Stimulated activated CD4-positive, alpha-beta T cell treated with anti-CD3 and anti-CD28 coated beads, TNF-alpha, amount 100 ng/mL, for 1 hour (primary cell): ENCODE data around the gene SMIM35.
A peak's percentile ranks its signal among the peaks of the same experiment; 100 is the strongest.

Experiments
- DNase-seq, 3 donors: peaks; one replicate each; pipeline ENCODE4 v3.0.0-alpha.2; 2020; ENCODE audit warnings: low read depth in 3 of 3, low spot score in 1 of 3

Gene SMIM35

DNA sequence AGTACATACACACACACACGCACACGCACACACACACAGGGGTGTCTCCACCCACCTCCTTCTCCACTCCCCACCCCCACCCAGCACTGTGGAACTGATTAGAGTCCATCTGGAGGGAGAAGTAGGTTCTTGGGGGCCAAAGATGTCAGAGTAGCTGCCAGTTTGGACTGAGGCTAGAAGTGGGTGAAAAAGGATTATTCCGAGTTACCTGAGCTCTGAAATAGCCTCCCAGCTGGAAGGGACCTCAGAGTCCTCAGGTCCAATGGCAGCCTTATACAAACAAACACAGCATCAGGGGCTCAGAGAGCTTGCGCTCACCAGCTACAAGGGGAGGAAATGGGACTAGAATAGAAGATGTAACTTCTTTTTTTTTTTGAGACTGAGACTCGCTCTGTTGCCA lies 79.7 kb downstream of the SMIM35 start:
- no peak for DNase-seq

DNA sequence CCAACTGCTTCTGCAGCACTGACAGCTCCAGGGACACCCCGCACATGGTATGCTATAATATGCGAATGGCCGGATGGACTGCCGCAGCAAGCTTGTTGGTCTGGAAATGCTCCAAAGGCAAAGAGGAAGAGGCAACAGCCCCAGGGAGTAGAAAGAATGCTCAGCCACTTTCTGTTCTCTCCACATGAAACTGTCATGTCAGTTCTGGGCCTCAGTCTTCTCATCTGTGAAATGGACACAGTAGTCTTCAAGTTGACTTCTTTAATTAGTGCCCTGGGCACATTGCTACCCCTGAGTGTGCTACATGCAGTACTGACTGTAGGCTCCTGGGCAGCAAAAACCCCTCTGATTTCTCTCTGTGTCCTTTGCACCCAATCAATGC lies 80.6 kb downstream of the SMIM35 start:
- no peak for DNase-seq

DNA sequence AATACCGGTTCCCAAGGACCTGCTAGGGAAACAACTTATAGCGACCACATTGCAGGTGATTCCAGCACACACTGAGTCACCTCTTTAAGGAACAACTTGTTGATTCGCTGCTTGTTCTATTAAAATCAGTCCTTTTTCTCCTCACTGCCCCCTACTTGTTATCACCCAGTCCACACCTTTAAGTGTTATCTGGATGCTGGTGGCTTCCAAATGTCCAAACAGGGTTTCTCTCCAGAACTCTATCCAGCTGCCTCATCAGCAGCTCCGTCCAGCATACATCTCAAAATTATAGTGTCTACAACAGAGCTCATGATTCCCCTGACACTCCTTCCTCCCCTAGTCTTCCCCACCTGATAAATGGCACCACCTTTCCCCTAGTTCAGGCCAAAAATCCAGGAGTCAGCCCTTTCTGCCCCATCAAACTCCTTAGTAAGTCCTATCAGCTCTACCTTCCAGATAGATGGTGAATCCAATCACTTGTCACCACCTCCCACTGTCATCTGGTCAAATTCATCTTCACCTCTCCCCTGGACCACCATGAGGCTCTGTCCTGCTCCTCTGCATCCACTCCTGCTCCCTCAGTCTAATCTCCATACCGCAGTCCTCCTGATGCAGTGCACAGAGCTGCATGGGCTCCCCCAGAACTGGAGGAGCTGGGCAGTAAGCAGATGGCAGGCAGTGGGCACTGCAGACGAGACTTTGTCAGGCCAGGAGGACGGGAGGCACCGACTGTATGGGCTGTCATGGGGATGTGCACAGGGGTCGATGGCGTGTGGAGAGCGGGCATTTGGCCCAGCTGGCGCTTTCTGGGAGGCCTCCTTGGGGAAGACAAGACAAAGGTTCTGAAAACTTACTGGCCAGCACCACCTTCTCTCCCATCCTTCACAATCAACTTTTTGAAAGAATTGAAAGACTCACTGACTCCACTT lies 81.3 kb downstream of the SMIM35 start:
- DNase-seq, result no peak

DNA sequence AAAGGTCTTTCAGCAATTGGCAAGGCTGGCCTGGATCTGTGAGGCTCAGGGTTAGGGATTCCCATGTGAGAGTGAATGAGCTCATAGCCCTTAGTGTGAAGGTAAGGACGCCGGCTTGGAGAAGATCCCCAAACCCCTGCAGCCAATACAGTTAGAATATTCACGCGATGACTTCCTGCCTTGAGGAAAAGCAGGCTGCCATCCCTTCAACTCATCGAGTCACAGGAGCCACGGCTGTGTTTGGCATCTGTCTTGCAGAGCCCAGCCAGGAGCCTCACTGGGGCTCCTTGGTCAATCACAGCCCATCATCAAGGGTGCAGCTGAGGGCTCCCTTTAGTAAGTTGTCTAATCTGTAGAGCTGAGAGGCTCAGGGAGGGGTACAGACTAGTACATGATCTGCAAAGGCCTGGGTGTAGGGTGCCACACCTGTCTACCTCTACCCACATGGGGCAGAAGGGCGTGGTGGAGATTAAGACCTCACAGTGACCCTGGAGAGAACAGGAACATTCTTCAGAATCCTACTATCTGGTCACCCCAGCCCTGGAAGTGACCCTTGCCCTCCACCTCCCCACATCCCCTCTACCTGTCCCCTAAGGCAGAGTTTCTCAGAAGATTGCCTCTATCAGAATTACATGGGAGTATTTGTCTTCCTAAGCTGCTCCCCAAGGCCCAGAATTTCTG lies 82.1 kb downstream of the SMIM35 start:
- no peak for DNase-seq

DNA sequence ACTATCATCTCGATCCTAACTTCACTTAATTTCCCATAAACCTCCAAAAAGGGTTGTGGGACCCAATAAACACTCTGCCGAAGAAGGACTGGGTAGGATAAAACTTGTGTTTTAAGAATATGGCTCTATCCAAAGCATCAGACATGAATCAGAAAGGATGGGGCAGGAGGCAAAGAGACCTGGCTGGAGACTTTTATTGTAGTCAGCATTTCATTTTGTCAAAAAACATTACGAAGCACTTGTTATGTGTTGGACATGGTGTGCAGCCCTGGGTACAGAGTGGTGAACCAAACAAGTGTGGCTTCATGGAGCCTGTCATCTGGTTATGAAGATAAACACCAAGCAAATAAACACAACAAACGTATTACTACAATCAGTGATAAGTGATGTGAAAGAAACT lies 83.3 kb downstream of the SMIM35 start:
- no peak for DNase-seq

DNA sequence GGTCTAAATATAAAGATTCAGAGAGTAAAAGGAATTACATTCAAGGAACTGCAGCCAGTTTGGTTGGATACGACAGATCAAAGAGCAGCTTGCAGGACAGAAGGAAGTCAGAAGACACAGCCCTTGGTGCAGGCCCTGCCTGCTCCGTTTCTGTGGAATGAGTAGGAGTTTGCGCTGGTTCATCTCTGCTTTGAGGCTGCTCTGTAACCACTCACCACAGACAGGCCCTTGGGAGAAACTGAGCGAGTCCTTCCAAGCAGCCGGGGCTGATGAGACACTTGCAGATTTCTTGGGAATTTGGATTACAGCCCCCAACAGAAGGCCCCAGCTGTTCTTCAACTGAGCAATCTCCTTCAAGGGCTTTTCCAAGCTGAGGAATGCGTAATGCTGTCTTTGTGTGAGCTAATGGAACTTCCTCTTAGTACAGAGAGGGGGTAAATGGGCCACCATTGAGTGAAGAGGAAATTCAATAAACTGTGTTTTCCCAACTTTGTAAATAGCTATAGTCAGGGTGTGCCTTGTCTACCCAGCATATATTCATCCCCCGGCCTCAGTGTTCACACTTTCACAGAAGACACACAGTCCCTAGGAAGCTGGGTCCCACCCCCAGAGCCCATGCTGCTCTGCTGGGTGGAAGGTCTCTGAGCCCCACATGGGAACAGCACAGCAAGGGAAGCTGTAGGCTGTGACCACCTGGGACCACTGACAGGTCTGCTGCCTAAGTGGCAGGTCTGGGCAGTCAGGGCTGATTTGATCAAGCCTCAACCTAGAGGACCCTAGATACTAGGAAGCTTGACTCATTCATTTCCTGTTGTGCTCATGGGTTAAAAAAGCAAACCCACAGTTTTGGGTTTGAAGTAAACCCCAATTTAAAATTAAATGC lies 84.0 kb downstream of the SMIM35 start:
- DNase-seq, result peak in 1 of 3 donors; percentile 37

DNA sequence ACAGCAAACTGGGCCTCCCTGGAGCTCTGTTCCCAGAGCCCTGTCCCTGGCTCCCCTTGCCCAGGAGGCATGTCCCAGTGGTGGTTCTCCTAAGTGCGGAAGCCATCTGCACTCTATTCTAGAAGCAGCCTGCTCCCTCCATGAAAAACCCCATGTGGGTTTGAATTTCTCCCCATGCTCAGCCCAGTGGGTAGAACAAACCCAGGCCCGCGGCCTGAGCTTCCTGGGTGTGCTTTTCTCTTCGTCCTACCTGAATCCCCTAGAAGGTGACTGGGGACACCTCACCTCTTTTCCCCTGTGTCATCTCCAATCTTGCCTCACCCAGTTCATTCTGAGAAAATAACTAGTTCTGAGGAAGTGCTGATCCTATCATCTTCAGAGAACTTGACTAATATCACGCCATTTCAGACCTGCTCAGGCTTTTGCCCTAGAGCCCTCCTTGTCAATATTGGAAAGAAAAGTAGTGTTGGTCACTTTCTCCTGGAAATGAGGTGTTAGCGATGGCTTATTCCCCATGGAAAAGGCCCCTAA lies 84.7 kb downstream of the SMIM35 start:
- no peak for DNase-seq

DNA sequence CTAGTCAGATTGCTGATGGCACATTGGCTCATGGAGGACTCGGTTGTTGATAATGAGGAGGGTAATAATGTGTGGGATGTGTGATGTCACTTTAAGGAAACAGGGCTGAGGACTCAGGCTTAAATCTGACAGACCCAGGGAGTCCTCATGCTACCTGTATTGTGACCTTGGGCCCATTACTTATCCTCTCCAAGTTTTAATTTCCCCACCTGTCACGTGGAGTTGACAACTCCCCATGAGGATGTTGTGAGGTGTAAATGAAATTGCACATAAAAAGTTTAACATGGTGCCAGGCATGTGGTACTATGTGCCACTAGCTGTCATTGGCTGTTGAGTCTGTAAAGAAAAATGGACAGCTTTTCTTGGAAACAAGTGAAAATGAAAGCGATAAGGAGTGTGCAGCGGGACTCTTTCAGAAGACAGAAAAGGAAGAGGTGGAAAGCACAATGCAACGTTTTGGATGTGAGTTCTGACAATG lies 85.2 kb downstream of the SMIM35 start:
- no peak for DNase-seq

DNA sequence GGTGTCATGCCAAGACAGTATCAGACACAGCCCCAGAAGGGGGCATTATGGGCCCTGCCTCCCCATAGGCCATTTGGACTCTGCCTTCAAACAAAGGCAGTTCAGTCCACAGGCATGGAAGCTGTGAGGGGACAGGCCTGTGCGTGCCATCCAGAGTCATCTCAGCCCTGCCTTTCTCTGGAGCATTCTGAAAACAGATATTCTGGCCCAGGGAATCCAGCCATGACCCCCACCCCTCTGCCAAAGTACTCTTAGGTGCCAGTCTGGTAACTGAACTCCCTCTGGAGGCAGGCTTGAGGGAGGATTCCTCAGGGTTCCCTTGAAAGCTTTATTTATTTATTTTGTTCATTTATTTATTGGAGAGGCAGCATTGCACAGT lies 85.9 kb downstream of the SMIM35 start:
- no peak for DNase-seq

DNA sequence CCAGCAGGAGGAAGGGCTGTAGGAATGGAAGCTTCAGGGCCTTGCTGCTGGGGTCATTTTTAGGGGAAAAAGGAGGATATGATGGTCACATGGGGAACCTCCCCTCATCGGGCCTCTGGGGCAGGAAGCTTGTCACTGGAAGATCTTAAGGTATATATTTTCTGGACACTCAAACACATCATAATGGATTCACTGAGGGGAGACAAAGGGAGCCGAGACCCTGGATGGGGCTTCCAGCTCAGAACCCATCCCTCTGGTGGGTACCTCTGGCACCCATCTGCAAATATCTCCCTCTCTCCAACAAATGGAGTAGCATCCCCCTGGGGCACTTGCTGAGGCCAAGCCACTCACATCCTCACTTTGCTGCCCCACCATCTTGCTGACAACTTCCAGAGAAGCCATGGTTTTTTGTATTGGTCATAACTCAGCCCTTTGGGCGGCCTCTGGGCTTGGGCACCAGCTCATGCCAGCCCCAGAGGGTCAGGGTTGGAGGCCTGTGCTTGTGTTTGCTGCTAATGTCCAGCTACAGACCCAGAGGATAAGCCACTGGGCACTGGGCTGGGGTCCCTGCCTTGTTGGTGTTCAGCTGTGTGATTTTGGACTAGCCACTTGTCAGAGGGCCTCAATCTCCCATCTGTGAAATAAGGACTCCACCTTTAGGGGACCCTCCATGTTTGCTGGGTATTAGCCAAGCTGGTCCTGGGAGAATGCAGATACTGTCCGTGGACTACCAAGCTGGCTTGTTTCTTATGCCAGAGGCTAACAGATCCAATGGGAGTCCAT lies 86.5 kb downstream of the SMIM35 start:
- DNase-seq, result no peak

DNA sequence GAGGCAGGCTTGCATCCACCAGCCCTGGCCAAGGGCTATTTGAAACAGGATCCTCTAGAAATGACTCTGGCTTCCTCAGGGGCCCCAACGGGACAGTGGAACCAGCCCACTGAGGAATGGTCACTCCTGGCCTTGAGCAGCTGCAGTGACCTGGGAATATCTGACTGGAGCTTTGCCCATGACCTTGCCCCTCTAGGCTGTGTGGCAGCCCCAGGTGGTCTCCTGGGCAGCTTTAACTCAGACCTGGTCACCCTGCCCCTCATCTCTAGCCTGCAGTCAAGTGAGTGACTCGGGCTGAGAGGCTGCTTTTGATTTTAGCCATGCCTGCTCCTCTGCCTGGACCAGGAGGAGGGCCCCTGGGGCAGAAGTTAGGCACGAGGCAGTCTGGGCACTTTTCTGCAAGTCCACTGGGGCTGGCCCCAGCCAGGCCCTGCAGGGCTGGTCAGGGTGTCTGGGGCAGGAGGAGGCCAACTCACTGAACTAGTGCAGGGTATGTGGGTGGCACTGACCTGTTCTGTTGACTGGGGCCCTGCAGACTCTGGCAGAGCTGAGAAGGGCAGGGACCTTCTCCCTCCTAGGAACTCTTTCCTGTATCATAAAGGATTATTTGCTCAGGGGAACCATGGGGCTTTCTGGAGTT lies 87.3 kb downstream of the SMIM35 start:
- DNase-seq, result no peak

DNA sequence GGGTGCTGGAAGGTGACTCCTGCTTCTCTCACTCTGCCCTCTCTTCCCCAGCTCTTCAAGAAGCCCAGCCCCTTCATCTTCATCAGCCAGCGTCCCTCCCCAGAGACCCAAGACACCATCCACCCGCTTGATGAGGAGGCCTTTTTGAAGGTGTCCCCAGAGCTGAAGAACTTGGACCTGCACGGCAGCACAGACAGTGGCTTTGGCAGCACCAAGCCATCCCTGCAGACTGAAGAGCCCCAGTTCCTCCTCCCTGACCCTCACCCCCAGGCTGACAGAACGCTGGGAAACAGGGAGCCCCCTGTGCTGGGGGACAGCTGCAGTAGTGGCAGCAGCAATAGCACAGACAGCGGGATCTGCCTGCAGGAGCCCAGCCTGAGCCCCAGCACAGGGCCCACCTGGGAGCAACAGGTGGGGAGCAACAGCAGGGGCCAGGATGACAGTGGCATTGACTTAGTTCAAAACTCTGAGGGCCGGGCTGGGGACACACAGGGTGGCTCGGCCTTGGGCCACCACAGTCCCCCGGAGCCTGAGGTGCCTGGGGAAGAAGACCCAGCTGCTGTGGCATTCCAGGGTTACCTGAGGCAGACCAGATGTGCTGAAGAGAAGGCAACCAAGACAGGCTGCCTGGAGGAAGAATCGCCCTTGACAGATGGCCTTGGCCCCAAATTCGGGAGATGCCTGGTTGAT lies 88.0 kb downstream of the SMIM35 start:
- DNase-seq, result no peak

DNA sequence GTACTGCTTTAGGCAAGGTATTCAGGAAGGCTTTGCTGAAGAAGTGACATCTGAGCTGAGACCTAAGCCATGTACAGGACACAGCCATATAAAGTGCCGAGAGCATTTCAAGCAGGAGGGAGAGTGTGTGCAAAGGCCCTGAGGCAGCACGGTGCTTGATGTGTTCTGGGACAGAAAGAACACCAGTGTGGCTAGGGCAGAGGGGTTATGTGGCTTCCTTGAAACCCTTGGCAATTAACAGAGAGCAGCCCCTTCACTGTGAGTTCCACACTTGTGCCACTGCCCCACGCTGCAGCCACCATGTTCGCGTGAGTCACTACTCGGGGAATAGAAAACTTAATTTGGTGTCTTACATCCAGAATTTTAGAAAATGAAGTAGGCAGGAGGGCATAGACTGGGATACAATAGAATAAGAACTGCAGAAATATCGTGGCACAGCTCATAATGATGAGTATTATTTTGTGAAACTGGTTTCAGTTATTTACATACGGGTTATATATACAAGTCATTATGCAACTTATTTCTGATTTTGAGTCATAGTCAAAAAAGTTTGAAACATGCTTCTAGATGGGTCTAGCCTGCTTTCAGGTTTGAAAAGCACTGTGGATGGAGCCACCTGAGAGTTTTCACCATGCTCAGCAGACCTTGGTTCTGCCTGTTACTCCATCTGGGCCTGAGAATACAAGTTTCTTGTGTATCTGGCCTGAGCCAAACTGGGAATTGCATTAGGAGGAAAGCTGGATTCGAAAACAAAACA lies 88.8 kb downstream of the SMIM35 start:
- DNase-seq, result no peak

DNA sequence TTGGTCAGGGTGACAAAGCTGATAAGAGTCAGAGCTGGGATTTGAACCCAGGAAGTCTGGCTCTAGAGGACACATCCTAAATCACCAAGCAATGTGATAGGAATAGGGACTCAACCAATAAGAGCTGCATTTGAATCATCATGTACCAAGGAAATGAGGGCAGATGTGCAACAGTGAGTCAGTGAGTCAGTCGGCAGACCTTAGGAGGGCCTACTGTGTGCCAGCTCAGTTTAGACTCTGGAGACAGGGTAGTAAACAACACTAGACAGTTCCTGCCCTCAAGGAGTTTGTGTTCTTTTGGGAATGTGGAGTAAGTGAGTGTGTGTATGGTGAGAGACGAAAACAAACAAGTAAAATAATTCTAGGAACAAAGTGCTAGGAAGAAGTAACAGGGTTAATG lies 89.4 kb downstream of the SMIM35 start:
- DNase-seq, result no peak

DNA sequence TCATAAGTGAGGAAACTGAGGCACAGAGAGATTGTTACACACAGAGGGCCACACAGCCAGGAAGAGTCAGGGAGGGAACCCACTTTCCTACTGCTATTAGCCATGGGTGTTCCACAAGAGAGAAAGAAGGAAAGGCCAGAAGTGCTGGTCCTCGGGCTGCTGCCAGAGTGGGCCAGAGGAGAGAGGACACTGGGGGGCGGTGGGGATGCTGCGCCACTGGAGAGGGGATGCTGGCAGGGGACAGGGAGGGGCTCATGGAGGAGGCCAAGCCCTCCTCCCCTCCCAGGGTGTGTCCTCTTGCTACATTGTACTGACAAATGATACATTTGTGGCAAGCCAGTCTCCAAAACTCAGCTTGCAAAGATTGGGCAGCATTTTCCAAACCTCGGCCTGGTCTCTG lies 90.7 kb downstream of the SMIM35 start:
- no peak for DNase-seq

DNA sequence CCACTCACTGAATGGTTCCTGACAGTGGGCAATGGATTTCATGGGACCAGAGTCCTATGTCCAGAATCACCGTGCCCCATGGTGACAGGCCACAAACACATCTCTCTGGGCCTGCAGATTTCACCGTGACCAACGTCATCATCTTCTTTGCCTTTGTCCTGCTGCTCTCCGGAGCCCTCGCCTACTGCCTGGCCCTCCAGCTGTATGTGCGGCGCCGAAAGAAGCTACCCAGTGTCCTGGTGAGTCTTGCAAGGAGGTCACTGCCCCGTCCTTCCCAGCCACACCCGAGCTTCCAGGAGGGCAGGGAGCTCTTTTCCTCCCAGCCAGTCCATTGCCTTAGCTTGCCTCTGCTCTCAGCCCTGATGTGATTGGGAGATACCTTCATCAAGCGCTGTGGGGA lies 91.3 kb downstream of the SMIM35 start:
- no peak for DNase-seq

DNA sequence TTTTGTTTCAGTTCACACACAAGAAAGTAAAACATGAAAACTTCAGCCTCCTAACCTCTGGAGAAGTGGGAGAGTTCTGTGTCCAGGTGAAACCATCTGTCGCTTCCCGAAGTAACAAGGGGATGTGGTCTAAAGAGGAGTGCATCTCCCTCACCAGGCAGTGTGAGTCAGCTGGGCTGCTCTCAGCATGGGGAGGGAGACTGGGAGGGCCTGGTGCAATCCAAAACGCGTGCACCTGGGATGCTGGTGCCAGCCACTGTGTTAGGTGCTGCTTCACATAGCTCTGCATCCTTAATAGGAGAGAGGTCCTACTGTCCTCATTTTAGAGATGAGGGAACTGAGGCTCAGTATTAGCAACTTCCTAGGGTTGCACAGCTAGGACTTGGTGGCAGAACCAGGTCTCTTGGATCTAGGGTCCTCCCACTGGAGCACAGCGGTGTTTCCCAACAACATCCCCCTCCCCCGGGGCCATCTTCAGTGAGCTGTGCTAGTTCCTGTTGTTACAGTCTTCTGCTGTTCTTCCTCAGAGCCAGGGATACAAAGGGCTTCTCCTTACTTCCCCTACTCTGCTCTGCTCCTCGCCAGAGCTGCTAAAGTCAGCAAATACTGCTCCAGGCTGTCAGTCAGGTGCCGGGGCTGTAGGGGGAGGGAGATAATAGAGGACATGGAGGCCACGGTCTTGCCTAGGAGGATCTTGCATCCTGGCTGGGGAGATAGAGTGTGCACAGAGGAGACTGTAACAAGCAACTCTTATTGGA lies 92.6 kb downstream of the SMIM35 start:
- DNase-seq, result no peak

DNA sequence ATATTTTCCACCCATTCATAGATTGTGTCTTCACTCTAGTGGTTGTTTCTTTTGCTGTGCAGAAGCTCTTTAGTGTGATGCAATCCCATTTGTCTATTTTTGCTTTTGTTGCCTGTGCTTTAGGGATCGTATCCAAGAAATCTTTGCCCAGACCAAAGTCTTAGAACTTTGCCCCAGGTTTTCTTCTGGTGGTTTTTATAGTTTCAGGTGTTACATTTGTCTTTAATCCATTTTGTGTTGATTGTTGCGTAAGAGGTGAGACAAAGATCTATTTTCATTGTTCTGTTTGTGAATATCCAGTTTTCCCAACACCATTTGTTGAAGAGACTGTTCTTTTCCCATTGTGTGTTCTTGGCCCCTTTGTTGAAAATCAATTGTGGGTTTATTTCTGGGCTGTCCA lies 94.1 kb downstream of the SMIM35 start:
- no peak for DNase-seq
